Hepatic stellate cell (primary cell): ENCODE measurements around the gene ARSG.
"Not testable (repeated sequence)": the region's sequence is repeated elsewhere in the genome, so short reads cannot be mapped to it uniquely, and the experiment has no call there.

Source experiments
- DNase-seq: peaks from one replicate; pipeline ENCODE4 v3.0.0; 2011; ENCODE audit warnings: low spot score

ARSG gene

DNA sequence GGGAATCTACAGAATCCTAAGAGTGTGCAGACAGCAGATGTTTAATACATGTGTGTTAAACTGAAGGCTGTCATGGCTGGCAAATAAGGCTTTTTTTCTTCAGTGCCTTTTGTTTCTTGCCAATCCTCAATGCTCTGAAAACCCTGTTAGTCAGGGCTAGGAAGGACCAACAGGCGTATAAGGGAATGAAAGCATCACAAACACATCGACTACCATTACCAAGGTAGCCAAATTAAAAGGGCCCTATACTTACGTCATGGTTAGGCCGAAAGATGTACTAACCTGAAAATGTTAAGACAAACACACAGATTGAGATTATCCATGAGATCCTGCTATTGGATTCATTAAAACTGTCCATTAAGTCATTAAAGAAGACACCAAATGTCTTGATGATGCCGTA lies 13.5 kb upstream of the ARSG start:
- no peak for DNase-seq

DNA sequence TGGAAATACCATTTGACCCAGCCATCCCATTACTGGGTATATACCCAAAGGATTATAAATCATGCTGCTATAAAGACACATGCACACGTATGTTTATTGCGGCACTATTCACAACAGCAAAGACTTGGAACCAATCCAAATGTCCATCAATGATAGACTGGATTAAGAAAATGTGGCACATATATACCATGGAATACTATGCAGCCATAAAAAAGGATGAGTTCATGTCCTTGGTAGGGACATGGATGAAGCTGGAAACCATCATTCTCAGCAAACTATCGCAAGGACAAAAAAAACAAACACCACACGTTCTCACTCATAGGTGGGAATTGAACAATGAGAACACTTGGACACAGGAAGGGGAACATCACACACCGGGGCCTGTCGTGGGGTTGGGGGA lies 9.3 kb upstream of the ARSG start:
- not testable (repeated sequence) for DNase-seq

DNA sequence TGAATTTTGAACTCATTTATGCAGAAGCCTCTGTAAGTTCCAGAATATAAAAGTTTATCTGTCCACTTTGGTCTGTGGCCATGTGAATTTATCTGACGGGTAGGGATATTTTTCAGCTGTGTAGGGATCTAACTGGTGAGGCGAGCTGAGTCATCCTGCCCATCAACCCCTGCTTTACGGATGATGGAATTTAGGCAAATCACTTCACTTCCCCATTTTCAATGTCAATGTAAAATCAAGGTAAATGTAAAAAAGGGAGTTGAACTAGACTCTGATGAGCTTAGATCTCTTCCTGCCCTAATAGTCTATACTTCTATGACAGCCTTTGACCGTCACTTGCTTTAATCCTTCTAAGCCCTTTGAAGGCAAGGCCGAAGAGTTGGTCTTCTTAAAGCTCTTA lies 2.9 kb upstream of the ARSG start:
- no peak for DNase-seq

DNA sequence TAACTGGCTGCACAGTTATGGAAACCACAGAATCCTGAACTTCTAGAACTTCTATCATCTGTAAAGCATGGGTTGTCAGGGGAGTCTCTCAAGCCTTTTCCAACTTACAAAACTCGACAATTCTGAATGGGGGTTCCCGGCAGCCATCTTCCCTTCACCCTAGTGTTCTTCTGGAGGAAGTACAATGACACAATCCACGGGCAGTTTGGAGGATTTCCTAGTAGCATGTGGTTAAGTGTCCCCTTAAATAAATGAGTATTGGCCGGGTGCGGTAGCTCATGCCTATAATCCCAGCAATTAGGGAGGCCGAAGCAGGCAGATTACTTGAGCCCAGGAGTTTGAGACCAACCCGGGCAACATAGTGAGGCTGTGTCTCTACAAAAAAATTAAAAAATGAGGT lies 2.5 kb upstream of the ARSG start:
- no peak for DNase-seq

DNA sequence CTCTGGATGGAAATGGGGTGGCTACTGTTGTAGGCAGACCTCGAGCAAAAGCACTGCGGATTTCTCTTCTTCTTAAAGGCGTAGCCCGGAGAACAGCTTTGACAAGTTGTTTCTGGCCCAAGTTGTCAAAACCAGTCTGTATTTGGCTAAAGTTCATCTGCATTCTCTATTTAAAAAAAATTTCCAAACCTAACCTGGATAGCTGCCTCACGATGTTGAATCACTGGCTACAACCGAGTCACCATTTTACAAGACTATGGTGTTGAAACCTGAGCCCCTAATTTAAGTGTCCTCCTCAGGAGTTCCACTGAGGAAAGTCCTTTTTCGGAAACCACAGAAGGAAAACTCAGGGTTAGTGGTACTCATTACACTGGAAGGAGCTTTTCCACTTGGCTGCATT lies 1.8 kb upstream of the ARSG start:
- DNase-seq, result no peak

DNA sequence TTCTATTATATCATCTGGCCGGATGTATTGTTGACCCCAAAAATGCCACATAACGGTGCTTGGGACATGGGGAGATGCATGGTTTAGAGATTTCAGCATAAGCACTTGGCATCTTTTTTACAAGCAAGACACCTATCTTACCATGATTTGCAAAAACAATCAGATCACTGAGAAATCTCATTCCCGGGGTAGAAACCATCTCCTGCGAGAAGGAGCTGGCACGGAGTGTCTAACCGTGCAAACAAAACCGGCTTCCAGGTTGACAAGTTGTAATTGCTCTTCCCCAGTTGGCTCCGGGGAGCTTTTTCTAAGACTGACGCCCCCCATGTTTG lies 1.4 kb upstream of the ARSG start:
- no peak for DNase-seq

DNA sequence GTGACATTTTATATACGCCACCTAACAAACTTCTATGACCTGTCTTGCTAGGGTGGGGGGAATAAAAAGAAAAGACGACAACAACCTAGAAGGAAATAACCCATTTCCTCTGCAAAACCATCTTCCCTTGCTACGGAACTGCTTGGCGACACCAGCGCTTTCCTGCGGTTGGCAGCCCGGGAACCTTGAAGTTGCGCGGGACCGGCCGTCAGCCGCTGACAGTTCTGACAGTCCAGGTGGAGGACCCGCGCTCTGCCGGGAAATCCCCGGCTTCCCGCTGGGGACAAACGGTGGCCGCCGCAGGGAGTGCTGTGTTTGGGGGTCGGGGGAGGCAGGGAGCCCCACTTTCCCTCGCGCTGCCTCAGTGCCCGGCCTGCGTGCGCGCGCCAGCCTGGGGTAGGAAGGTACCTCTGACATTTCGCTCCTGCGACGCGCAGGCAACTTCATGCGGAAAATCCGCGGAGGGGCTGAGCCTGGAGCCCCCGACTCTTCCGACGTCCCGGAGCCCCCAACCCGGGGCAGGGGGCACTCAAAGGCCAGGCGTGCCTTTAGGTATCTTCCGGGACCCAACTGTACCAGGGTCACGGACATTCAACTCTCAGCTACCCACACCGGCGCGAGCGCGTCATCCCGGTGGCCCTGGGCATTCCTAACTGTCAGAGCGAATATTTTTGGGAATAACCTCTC lies 884 bp upstream of the ARSG start:
- no peak for DNase-seq

DNA sequence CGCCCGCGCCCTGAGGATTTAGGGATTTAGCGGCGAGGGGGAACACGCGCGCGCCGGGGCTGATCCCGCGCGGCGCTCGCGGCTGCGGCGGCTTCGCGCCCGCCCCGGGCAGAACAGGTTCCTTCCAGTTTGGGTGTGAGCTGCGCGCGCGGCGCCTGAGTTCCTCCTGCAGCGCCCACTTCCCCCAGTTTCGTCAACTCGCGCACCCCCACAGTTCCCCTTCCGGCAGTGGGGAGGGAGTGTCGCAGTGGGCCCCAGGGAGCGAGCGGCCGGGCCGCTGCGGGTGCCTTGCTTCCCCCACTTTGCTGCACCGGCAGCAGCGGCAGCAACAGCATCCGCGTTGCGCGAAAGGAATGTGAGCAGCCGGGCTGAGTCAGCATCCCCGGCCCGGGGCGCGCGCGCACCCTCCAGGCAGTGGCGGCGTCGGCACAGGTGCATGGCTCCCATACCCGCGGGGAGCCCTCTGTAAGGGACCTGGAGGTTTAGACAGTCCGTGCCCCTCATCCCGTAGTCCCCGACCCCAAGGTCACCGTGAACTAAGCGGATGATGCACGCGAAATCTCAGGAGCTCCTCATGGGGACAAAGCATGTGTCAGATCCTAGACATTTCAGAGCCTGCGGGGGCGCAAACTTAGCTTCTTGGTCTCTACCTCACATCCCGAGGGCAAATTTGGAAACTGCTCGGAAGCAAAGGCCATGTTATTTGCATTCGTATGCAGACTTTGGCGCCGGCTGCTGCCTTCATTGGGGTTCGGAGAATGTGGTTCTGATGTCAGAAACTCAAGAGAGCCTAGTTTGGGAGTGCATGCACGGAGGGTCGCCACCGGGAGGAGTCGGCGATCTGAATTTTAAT lies 767 bp downstream of the ARSG start:
- DNase-seq, result peak; percentile 86

DNA sequence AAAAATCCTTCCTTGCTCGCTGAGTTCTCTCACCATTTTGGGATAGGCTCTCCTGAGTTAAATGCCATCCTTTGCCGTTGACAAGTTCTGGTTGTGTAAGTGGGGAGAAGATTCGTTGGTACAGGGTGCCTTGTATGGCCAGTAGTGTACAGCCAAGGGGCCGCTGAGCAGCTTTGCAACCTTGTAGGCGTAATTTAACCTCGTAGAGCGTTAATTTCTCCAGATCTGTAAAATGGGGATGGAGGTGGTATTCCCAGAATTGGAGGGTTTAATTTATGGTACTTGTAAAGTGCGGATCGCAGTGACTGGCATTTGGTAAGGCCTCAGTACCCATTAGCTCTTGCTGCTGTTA lies 1.4 kb downstream of the ARSG start:
- DNase-seq, result no peak

DNA sequence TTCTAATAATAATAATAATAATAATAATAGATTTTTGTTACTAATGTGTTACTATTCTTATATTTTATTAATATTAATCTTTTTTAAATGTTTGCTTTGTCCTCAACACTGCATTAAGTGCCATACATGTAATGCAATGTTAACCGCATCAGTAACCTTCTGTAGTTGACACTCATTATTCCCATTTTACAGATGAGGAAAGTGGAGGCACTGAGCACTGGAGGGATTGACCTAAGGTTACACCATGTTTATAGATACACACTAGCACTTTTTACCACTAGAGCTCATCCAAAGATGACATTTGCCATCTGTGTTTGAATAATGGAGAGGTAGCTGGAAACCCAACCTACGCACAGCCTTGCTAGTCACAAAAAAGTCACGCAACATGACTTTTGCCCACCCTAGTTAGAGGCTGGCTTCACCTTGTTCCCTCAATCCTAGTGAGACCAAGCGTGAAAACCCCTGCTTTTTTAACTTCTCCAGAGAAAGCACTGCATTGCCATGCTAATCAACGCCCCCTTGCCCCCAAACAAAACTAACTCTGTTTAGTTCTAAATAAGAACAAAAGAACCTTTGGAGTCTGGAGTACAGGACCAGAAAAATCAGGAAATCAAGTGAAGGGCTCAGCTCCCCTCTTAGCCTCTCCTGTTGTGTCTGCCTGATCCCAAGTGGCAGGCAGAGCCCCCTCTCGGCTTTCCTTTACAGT lies 2.3 kb downstream of the ARSG start:
- DNase-seq, result no peak

DNA sequence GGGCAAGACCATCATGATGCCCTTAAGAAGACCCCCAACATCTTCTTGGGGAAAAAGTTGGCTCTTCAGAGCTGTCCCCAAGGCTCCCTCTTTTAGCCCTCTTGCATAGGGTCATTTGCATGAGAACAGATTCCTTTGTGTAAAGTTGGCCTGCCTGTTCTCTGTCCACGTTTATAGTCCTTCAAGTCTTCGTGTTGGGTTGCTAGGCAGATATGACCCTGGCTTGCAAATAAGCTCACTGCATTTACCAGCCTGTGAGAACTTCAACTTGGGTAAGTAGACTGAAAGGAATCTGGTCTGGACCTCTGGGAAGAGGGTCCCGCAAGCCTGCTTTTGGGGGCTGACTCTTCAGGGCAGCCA lies 2.9 kb downstream of the ARSG start:
- DNase-seq, result no peak

DNA sequence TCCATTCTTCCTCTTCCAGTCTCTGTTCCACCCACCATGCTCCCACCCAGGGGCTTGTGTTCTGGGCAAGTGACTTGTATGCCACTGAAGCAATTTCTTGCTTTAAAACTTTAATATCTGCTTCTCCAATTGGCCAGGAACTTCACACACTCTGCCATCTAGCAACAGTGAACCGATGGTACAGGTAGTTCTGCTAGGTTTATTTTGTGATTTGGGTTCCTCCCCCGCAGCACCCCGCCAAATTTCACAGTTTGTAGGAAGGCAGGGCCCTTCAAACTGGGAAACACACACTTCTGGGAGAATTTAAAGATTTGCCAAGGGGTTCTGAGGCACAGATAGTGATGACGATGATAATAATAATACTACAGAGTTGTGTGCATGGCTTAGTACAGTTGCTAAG lies 3.3 kb downstream of the ARSG start:
- DNase-seq, result no peak

DNA sequence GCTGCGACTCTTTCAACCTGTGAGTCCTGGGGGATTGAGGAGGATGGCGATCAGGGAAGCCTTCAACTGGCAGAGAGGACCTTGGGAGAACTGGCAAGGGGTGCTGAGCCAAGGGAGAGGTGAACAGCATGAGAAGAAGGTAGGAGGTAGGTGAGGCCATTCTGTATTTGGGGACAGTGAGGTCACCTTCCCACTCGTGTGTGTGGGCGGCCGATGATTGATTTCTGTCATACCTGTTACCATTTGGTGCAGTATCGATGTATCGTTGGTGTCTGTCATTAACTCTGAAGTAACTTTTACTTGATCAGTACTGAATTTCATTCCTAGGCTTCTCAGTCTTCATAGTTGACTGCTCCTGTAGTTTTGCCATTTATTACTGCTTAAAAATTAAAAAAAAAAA lies 3.8 kb downstream of the ARSG start:
- DNase-seq, result no peak

DNA sequence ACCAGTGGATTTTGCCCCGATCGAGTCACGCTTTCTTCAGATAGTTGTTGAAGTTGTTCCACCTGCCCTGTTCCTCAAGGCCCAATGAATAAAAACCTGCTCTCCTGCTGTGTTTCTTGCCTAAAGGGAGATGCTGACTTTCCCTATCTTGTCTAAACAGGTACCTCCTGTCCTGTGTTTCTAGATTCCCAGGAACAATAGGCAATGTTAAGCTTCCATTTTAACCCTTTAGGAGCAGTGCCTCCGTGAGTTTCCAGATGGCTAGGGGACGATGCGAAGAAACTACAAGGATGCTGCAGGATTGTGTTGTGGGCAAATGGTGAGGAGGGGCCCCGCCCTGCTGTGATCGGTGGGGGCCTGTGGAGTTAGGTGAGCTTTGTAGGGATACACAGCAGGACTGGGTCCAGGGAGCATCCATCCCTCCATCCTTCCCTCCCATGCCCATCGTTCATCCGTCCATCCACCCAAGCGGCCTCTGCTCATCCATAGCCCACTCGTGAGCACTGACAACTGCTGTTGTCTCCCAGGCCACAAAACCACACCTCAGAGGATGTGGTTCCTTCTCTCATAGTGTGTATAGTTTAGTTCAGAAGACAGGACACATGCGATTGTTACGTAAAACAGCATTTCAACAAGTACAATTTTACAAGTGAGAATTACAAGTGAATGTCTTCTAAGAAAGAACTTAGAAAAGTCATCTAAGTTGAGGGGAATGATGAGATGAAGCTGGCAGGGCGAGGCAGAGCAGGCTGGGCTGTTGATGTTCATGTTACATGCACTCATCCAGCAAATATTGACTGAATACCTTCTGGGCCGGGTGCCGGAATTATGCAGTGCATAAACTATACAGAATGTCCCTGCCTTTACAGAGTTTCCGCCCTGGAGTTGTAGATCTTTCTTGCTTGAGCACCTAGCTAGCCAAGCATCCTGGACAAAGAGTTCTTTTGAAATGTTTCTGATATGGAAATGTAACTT lies 5.2 kb downstream of the ARSG start:
- DNase-seq, result no peak

DNA sequence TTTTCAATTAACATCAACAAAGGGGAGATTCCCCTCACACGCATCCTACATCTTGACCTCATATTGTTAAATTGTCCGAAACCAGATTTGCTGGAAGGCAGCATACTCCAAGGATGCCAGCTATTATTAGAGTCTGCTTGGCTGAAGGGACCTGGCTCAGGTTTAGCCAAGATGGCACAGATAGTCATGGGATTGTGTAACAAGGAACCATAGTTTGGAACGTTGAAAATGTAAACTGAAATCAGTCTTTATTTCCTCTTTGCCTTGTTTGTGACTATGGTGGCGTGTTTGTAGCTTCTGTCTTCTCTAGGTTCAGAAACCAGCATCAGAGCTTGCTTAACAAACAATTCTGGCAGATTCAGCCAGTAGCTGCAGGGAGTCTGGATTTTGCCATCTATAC lies 5.9 kb downstream of the ARSG start:
- DNase-seq, result no peak

DNA sequence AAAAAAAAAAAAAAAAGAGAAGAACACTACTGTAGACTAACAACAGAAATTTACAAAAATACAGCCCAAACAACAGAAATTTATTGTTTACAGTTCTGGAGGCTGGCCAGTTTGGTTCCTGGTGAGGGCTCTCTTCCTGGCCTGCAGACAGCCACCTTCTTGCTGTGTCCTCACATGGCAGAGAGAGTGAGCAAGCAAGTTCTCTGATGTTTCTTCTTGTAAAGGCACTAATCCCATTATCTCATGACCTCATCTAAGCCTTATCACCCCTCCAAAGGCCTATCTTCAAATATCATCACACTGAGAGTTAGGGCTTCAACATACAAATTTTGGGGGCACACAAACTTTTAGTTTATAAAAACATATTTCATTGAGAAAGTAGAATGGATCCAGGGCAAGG lies 7.3 kb downstream of the ARSG start:
- no peak for DNase-seq

DNA sequence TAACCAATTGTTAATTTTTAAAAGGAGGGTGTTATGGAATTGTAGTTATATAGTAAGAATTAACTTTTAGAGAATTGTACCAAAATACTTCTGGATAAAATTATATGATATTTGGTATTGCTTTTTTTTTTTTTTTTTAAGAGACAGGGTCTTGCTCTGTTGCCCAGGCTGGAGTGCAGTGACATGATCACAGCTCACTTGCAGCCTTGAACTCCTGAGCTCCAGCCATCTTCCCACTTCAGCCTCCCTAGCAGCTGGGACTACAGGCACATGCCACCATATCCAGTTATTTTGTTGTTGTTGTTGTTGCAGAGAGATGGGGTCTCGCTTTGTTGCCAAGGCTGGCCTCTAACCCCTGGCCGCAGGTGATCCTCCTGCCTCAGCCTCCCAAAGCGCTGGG lies 8.5 kb downstream of the ARSG start:
- no peak for DNase-seq

DNA sequence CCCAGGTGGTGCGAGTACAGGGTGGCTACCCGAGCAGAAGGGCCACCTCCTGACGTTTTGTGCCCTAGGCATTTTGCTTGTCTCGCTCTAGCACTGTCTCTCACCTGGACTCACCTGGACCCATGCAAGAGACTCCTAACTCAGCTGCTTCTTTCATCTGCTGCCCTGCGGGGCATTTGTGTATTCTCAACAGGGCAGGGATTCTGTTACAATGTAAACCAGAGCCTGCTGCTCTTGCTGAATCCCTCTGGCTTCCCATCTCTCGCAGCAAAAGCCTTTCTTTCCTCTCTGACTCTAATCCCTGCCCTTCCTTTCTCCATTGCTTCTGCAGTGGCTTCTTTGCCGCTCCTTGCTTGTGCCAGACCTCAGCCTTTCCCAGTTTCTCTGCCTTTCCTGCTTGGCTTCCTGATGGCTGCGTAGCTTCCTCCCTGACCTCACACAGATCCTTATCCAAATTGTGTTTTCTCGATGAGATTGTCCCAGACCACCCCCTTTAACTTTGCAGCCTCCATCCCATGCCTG lies 10.2 kb downstream of the ARSG start:
- DNase-seq, result no peak

DNA sequence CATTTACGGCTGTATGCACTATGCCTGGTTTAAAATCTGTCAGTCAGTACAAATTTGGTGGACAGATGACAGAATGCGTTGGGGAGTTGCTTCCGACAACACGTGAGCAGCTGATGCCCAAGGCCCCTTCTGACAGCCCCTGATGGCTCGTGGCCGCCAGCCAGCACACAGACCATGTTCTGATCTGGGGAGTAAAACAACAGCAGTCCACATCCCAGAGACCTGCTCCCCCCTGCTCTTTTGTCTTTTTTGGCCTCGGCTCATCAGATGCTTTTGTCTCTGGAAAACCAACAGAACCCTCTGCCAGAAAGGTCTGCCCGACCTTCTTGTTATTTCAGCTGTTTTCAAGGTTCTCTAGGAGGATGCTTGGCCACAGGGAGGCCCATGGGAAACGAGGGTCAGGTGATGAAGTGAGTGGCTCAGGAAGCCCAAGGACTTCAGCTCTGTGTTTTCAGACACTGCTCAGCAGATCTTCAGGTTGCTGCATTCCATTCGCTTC lies 10.8 kb downstream of the ARSG start:
- DNase-seq, result no peak

DNA sequence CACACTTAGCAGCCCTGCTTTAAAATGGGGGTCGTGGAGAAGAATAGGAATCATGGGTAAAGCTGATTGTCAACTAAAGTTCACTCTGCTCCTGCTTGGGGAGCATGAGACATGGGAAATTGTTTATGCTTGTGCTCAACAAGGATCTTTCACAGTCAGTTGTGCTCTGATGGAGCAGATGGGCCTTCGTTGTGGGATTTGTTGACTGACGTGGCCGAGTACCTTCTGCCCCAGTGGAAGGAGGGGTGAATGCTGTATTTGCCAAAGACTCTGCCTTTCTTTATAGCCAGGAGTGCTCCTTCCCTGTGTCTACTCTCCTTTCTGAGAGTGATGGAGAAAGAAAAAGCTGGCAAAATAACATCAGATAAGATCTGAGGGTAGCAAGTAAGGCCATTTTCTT lies 11.4 kb downstream of the ARSG start:
- no peak for DNase-seq

DNA sequence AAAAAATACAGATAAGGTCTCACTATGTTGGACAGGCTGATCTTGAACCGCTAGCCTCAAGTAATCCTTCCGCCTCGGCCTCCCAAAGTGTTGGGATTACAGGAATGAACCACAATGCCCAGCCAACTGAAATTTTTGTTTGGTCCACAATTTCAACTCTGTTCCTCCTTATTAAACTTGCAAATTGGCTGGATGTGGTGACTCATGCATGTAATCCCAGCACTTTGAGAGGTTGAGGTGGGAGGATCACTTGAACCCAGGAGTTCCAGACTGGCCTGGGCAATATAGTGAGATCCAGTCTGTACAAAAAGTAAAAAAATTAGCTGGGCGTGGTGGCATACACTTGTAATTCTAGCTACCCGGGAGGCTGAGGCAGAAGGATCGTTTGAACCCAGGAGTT lies 13.4 kb downstream of the ARSG start:
- no peak for DNase-seq

DNA sequence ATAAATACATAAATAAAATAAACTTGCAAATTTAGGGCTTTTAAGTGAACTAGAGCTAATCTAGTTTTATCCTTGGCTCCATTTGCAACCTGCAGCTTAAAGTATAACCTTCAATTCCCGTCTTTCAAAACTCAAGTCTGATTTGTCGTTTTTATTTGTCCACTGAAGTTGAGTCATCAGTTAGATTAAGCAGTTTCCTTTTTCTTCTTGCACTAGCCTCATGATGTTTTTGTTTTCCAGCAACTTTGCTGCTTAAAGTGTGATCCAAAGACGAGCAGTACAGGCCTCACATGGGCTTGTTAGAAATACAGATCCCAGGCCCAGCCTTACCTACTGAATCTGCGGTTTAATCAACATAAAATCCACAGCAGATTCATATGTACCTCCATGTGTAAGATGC lies 13.8 kb downstream of the ARSG start:
- DNase-seq, result no peak
